Epithelial cell of proximal tubule (primary cell): ENCODE measurements around the gene ACAN. TPM values are rescaled to one million over a fixed set of nuclear protein-coding genes. Genes with fewer than 3 reads are reported as not detected.

ENCODE experiments used
- DNase-seq: peaks from one replicate; pipeline ENCODE4 v3.0.0-alpha.2; 2011; ENCODE audit warnings: low read depth
- H3K4me3 ChIP-seq: 2 replicates; pipeline ENCODE4 v1.5.1; 2011; ENCODE audit warnings: low read depth, mild to moderate bottlenecking, low read length
- total RNA-seq: library from RNA; depleted of rRNA; stranded (reverse); fragments of >200 nt; gene quantifications from 2 replicates; pipeline ENCODE4 v1.2.3, GENCODE V29; 2015
- TF ChIP-seq, protein P1 (sequence below): conservative IDR thresholded peaks from 2 replicates; pipeline ENCODE4 v1.5.1; 2012; ENCODE audit warnings: low read depth, mild to moderate bottlenecking, low read length

The ACAN gene
- total RNA-seq, 1 donor from 2014 or later = not detected

DNA sequence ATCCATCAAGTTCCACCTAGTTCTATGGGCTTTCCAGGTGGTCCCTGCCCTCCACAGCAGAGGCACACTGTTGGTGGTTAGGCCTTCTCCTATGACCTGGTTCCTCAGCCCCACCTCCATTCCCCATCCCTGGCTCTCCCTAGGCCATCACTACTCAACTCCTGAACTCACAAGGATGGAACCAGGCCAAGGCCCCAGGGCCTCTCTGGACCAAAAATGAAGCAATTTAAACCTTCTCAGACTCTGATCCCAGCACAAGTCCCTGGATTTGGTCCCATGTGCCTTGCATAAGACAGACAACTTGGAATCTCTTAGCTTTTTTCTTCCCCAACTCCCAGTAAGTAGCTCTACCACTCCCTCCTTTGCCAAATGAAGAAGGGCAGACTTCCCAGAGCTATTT is 14.4 kb upstream of the ACAN start:
- TF ChIP-seq, protein P1, sequence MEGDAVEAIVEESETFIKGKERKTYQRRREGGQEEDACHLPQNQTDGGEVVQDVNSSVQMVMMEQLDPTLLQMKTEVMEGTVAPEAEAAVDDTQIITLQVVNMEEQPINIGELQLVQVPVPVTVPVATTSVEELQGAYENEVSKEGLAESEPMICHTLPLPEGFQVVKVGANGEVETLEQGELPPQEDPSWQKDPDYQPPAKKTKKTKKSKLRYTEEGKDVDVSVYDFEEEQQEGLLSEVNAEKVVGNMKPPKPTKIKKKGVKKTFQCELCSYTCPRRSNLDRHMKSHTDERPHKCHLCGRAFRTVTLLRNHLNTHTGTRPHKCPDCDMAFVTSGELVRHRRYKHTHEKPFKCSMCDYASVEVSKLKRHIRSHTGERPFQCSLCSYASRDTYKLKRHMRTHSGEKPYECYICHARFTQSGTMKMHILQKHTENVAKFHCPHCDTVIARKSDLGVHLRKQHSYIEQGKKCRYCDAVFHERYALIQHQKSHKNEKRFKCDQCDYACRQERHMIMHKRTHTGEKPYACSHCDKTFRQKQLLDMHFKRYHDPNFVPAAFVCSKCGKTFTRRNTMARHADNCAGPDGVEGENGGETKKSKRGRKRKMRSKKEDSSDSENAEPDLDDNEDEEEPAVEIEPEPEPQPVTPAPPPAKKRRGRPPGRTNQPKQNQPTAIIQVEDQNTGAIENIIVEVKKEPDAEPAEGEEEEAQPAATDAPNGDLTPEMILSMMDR = no peak
- no peak overlapping the region for H3K4me3 ChIP-seq
- no peak for DNase-seq

DNA sequence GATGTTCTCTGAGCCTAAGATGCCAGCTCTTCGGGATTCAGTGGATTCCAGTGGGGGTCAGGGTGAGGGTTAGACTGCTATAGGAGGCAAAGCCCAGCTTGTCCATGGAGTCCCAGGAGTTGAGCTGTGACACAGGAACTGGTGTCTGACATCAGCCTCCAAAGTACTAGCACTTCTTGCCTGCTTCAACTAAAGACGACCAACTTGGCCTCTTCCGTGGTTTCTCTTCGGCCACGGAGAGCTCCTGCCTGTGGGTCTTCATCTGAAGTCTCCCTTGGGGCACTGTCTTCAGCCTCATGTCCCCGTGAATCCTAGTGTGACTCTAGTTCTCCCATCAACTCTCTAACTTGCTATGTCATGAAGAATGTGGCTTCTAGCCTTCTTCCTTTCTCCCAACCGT is 12.8 kb upstream of the ACAN start:
- TF ChIP-seq, protein P1 = no peak
- no peak for DNase-seq
- no peak overlapping the region for H3K4me3 ChIP-seq

DNA sequence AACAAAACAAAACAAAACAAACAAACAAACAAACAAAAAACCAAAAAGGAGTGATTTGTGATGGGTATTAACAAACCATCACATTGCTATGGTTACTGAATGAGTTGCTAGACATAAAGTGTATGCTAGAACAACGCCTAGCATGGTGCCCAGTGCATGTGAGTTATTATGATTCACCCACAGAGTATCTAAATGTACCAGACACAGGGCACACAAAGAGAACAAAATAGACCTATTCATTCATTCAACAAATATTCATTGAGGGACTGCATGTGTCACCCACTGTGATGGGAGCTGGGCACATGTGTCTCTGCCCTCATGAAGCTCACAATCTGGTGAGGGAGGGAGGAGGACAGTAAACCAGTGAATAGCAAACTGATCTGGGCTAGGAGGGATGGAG is 11.6 kb upstream of the ACAN start:
- no peak overlapping the region for H3K4me3 ChIP-seq
- DNase-seq = no peak
- TF ChIP-seq, protein P1 = no peak

DNA sequence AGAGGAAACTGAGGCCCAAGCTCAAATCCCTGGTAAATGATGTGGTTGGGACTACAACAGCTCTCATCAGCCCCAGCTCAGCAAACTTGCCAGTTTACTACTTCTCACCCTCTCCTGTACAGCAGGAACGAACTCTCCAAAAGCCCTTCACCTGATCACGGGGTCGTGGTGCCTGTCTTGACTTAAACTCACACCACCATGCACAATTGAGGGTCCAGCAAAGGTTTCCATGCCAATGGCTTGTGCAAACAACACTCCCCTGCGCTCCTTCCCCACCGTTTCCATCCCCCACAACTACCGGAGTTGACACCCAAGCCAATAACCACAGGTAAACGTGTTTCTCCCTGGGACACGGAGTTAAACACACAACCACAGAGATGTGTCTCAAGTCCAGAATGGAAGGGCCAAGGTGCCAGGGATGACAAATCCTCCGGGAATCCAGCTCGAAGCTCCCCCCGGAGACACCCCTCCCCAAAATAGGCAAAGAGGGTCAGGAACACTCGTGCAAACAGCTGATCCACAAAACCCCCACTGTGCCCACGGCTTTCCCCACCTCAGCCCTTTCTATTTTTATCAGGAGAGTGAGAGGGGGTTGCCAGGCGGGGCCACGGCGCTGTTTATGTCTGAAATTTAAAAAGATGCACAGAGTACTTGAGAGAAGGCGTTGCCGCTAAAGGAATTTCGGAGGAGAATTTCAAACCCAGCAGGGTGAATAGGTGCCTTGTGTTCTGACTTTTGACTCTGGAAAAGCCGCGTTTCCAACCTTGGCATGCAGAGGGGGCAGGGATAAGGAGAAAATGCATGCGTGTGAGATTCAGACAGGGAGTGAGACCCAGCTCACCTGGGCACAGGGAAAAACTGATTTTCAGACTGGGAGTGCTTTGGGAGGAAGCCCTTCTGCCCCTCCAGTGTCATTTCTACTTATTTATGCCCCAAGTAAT is 10.6 kb upstream of the ACAN start:
- H3K4me3 ChIP-seq = no peak overlapping the region
- TF ChIP-seq, protein P1 = no peak
- no peak for DNase-seq

DNA sequence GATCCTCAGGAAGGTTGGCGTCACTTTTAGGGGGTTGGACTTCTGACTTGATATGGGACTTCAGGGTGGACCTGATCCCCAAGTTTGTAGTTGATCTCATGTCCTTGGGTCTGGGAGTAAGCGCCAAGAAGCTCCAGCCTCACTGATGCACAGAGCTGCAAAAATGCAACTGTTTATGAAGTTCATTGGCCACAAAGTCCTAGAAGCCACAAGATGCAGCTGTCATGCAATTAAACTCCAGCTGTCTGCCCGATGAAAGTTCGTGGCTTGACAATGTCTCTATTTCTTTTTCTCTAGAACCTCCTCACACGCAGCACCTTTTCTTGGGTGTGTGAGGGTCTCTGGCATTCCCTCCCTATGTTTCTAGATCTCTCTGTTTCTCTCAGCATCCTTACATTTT is 9.2 kb upstream of the ACAN start:
- no peak overlapping the region for H3K4me3 ChIP-seq
- TF ChIP-seq, protein P1 = no peak
- DNase-seq = no peak

DNA sequence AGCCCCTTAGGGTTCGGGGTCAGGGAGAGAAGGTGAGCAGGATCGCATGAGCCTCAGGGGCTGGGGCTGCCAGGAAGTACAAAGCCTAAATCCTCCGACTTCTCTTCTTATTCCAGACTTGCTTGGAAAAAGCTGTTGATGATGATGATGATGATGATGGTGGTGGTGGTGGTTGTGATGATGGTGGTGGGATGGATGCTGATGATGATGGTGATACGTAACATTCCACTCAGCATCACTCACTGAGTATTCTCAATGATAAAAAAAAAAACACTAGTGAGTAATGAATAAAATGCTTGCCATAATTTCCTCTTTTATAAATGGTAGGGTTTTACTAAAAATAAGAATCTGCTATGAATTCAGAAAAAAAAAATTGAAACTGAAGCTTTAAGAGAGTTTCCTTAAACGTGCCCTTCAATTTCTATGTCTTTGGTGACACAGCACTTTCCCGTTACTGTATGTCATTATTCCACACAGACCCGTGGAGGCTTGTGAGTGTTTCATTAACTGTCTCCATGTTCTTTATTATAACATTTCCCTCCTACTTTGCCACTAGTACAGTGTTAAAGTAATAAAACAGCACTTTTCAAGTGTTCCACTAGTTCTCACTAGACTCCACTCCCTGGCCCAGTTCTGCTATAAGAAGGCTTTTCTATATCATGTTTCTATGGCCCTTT is 5.4 kb upstream of the ACAN start:
- TF ChIP-seq, protein P1 = no peak
- no peak for DNase-seq
- no peak overlapping the region for H3K4me3 ChIP-seq
